K562 (cell line): ENCODE data around the gene PSMD2. TPM values are rescaled to one million over a fixed set of nuclear protein-coding genes. Genes with fewer than 3 reads are reported as not detected.

Source experiments
- AFF4 ChIP-seq: sonication (generic); formaldehyde crosslinking; IDR thresholded peaks from 2 replicates; pipeline ENCODE4 v1.8.0; 2023; ENCODE audit warnings: mild to moderate bottlenecking, missing genetic modification reagents
- CREM ChIP-seq: IDR thresholded peaks from 2 replicates; pipeline ENCODE4 v1.6.1; 2014; ENCODE audit warnings: antibody characterized with exemption, low read depth
- CTCFL ChIP-seq: IDR thresholded peaks from 2 replicates; pipeline ENCODE4 v1.6.1; 2011; ENCODE audit warnings: borderline replicate concordance, low read depth, mild to moderate bottlenecking, moderate library complexity, low read length; ENCODE audit not compliant: insufficient read depth, poor library complexity, severe bottlenecking
- DIDO1 ChIP-seq: fragments of 450-650 bp; IDR thresholded peaks from 2 replicates; pipeline ENCODE4 v1.6.1; 2016; ENCODE audit warnings: low read depth, missing biosample characterization, missing genetic modification characterization
- DPF2 ChIP-seq: fragments of 450-650 bp; IDR thresholded peaks from 2 replicates; pipeline ENCODE4 v1.6.1; 2016
- ESRRA ChIP-seq: fragments of 450-650 bp; IDR thresholded peaks from 2 replicates; pipeline ENCODE4 v1.6.1; 2014; ENCODE audit warnings: low read depth, mild to moderate bottlenecking, moderate library complexity, borderline replicate concordance
- GATA2 ChIP-seq: sonication (generic); formaldehyde crosslinking; IDR thresholded peaks from 2 replicates; pipeline ENCODE4 v1.4.0; 2020; ENCODE audit warnings: mild to moderate bottlenecking, missing genetic modification reagents
- NFRKB ChIP-seq: fragments of 450-650 bp; IDR thresholded peaks from 2 replicates; pipeline ENCODE4 v1.6.1; 2016; ENCODE audit warnings: low read depth
- RBFOX2 ChIP-seq: fragments of 200-400 bp; formaldehyde crosslinking; IDR thresholded peaks from 2 replicates; pipeline ENCODE4 v1.6.1; 2017; ENCODE audit warnings: low read depth, mild to moderate bottlenecking, low read length, moderate library complexity
- SP2 ChIP-seq: IDR thresholded peaks from 2 replicates; pipeline ENCODE4 v1.6.1; 2011; ENCODE audit warnings: mild to moderate bottlenecking, low read depth, low read length, moderate library complexity; ENCODE audit not compliant: poor library complexity, severe bottlenecking; ENCODE audit errors: extremely low read depth
- SPI1 ChIP-seq: IDR thresholded peaks from 2 replicates; pipeline ENCODE4 v1.6.1; 2011; ENCODE audit warnings: low read depth, low read length, control low read depth, borderline replicate concordance
- TCF3 ChIP-seq: sonication (generic); formaldehyde crosslinking; IDR thresholded peaks from 2 replicates; pipeline ENCODE4 v1.4.0; 2020; ENCODE audit warnings: mild to moderate bottlenecking, missing genetic modification reagents
- U2AF1 ChIP-seq: fragments of 200-400 bp; formaldehyde crosslinking; optimal IDR thresholded peaks from 2 replicates; pipeline ENCODE3; 2017; ENCODE audit warnings: mild to moderate bottlenecking, low read depth, low read length, moderate library complexity
- ZBTB7A ChIP-seq: IDR thresholded peaks from 2 replicates; pipeline ENCODE4 v1.6.1; 2011; ENCODE audit warnings: low read depth, mild to moderate bottlenecking, low read length, moderate library complexity, borderline replicate concordance; ENCODE audit not compliant: control insufficient read depth
- ZNF354B ChIP-seq: fragments of 250-450 bp; sonication (Bioruptor Pico); IDR thresholded peaks from 2 replicates; pipeline ENCODE4 v1.4.0; 2020
- ZNF512 ChIP-seq: IDR thresholded peaks from 2 replicates; pipeline ENCODE4 v1.6.1; 2016; ENCODE audit warnings: missing genetic modification characterization, missing compliant biosample characterization
- ZNF639 ChIP-seq, 2 experiments: fragments of 200-800 bp in 1 of 2; sonication (Bioruptor generic) in 1 of 2; sonication (generic) in 1 of 2; formaldehyde crosslinking in 1 of 2; IDR thresholded peaks in 1 of 2; conservative IDR thresholded peaks in 1 of 2; 2 replicates each; pipeline versions ENCODE4 v1.5.0 to v1.6.1; 2016 to 2020; ENCODE audit warnings: missing compliant biosample characterization in 1 of 2, missing genetic modification characterization in 1 of 2, missing genetic modification reagents in 1 of 2
- ZNF644 ChIP-seq: fragments of 200-800 bp; sonication (Bioruptor generic); IDR thresholded peaks from 2 replicates; pipeline ENCODE4 v1.6.1; 2016; ENCODE audit warnings: low read depth, missing genetic modification characterization, missing compliant biosample characterization
- polyA plus RNA-seq, 8 experiments: library from polyadenylated mRNA; depleted of rRNA in 4 of 8; stranded (reverse) in 5 of 8; unstranded in 3 of 8; fragments of >200 nt; fragmentation: Nextera tagmentation in 2 of 8; fragmentation: Illumina TruSeq in 1 of 8; extraction: Ambion mirVana in 2 of 8; extraction: Trizol in 1 of 8; gene quantifications; 2 replicates each; pipeline versions ENCODE4 v1.2.1 to v1.2.3, GENCODE V29; 2011 to 2014; ENCODE audit warnings: inconsistent platforms in 1 of 8, missing spikeins in 1 of 8
- total RNA-seq, 7 experiments: library from RNA; depleted of rRNA in 6 of 7; stranded (reverse); fragments of >200 nt in 6 of 7; fragmentation: Illumina TruSeq in 2 of 7; extraction: Trizol in 2 of 7; gene quantifications; 2 replicates each; pipeline versions ENCODE4 v1.2.1 to v1.2.3, GENCODE V29; 2011 to 2021; ENCODE audit warnings: low replicate concordance in 1 of 7

The PSMD2 gene
- total and polyA plus RNA-seq, 9 of the 15 experiments (the other 6 are each of a cell fraction or from before 2014, with no cell fraction given), result 152 to 484 (median 295) TPM

- TF ChIP-seq SP2 (no peak), ZNF644 (tag) (no peak), SPI1 (no peak), AFF4 (CRISPR knock-in tag) (no peak; the same call in 1 of the 2 replicates), CTCFL (no peak), TCF3 (CRISPR knock-in tag) (0 out of 2 replicates have a peak, but pooled peaks have one; percentile 32), NFRKB (no peak), RBFOX2 (peak; percentile 60), ZNF512 (tag) (no peak), U2AF1 (no peak), ZNF354B (CRISPR knock-in tag) (no peak), ZBTB7A (peak; percentile 40; the same call in 1 of the 2 replicates), DIDO1 (no peak), DPF2 (peak; percentile 83), ESRRA (no peak), GATA2 (CRISPR knock-in tag) (peak; percentile 87), CREM (0 out of 2 replicates have a peak, but pooled peaks have one; percentile 49), ZNF639 (CRISPR knock-in tag; conservative IDR thresholded peaks at IDR 0.05 in 1 of 2, IDR thresholded peaks at IDR 0.05 in 1 of 2) (0 out of 4 replicates have a peak, but pooled peaks of 1 of the 2 experiments have one; percentile 36)
Measured at GRCh38 chr3:184334470-184335158, 35.6 kb downstream of the PSMD2 start (continued).
